VCaP (cell line): Measurements from ENCODE around the gene SPARC.

Experiments used
- H3K27ac ChIP-seq: fragments of 450-650 bp; 2 replicates; pipeline ENCODE4 v1.5.1; 2017
- CTCF ChIP-seq: fragments of 450-650 bp; conservative IDR thresholded peaks from 2 replicates; pipeline ENCODE4 v1.5.1; 2017; ENCODE audit warnings: mild to moderate bottlenecking, moderate library complexity

The SPARC gene

GRCh38 chr5:151628112-151628823, 58.4 kb downstream of the SPARC start:
- H3K27ac ChIP-seq = no peak overlapping the region
- no peak for TF ChIP-seq CTCF

DNA sequence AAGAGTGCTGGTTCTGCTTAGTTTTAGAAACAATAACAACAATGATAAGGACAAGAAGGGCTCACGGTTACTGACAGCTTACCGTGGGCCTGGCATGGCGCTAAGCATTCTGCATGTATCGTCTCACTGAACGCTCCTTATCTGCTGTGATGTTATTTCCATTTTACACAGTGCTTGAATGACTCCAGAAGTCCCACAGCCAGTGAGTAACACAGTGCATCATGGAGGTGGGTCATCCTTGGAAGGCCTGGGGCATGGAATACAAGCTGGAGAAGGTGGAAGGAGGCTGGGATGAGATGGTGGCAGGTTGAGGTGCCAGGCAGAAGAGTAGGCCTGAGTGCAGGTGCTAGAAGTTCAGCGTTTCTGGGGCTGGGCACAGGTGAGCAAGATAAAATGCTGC, 59.1 kb downstream of the SPARC start:
- no peak overlapping the region for H3K27ac ChIP-seq
- no peak for TF ChIP-seq CTCF

DNA sequence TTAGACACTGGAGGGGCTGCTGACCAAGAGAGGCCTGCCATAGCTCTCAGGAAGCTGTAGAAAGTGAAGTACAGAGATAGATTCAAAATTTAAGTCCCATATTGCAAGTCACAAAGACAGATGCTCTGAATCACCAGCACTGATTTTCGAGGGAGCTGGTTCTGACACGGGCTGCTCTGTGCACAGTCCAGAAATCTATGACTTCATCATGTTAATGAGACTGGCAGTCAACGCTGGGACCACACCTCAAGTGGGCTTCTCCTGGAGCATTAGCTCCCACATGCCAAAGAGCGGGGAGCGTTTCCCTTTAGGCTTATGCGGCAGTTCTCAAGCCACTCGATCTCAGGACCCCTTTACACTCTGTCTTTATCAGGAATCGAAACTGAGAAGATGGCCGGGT, 61.4 kb downstream of the SPARC start:
- no peak for TF ChIP-seq CTCF
- no peak overlapping the region for H3K27ac ChIP-seq

- TF ChIP-seq CTCF = no peak
- no peak overlapping the region for H3K27ac ChIP-seq
Measured at GRCh38 chr5:151624476-151624875, 62.2 kb downstream of the SPARC start.

DNA sequence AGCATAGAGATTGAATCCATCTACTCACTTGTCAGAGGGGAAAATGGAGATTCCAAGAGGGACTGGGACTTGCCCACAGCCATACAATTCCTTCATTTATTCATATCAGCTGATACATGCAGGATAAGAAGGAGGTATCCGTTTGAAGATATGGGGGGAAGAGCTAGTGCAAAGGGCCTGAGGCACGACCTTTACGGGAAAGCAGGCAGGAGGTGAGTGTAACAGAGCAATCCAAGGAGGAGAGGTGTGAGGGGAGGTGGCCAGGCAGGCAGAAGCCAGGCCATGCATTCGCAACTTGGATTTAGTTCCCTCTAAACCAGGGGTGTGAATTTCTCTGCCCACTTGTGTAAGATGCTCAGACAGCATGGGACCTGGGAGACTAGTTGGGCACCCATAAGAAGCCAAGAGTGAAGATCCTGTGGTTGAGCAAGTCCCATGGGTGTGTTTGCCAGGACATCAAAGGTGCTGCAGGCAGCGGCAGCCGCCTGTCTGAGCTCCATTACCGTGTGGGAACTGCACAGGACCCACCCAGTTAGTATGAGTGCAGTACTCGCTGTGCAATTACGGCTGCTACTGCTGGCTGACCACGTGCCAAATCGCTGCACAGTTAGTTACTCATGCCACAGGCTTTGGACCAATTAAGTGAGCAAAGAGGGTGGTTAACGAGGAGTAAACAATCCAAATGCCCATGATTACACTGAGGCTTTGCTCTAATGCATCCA, 64.2 kb downstream of the SPARC start:
- H3K27ac ChIP-seq = no peak overlapping the region
- TF ChIP-seq CTCF = no peak

- no peak overlapping the region for H3K27ac ChIP-seq
- TF ChIP-seq CTCF = no peak
Measured at GRCh38 chr5:151620461-151620840, 66.3 kb downstream of the SPARC start.

DNA sequence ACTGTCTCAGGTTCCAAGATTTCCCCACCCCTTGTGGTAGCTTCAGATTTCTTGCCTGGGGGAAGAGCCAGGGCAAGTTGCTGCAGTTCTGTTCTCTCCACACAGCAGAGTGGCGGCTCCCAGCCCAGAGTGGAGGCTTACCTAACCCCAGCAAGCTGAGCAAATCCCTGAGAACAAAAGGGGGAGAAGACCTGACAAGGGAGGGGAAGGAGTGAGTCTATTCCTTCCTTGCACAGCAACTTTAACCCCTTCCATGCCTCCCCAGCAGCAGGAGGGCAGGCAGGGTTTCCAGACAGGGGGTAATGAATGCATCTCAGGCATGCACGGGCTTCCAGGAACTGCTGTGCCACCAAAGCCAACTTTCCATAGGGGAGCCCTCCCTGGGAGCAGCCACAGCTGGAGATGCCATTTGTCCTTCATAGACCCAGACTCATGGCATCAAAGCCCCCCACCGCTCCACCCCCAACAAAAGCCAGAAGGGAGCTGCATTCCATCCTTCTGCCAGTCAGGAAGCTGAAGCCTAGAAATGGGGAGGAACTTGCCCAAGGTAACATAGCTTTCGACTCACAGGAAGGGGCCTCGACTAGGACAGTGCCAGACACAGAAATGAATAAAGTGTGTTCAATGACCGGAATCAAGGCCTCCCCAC, 66.8 kb downstream of the SPARC start:
- no peak for TF ChIP-seq CTCF
- no peak overlapping the region for H3K27ac ChIP-seq
